ENCODE data around the gene IQCM. TPM values are rescaled to one million over a fixed set of nuclear protein-coding genes. Genes with fewer than 3 reads are reported as not detected.

The IQCM gene
- total RNA-seq, 1 experiment from 2014 or later = not detected

- peak; percentile 59 for DNase-seq (ENCODE audit: low read depth)
Observed at GRCh38 chr4:149781150-149781549, 34.5 kb downstream of the IQCM start.

GRCh38 chr4:149768477-149768876, 47.2 kb downstream of the IQCM start:
- DNase-seq (ENCODE audit: low read depth) = no peak

- DNase-seq (ENCODE audit: low read depth) = no peak
Observed at GRCh38 chr4:149766135-149766534, 49.5 kb downstream of the IQCM start.

GRCh38 chr4:149765630-149766029, 50.0 kb downstream of the IQCM start:
- peak; percentile 71 for DNase-seq (ENCODE audit: low read depth)

GRCh38 chr4:149755969-149756368, 59.7 kb downstream of the IQCM start:
- no peak for DNase-seq (ENCODE audit: low read depth)

GRCh38 chr4:149754526-149754925, 61.1 kb downstream of the IQCM start:
- DNase-seq (ENCODE audit: low read depth) = peak; percentile 41

GRCh38 chr4:149752729-149753128, 62.9 kb downstream of the IQCM start:
- no peak for DNase-seq (ENCODE audit: low read depth)

GRCh38 chr4:149751174-149751573, 64.5 kb downstream of the IQCM start:
- DNase-seq (ENCODE audit: low read depth) = no peak

GRCh38 chr4:149749784-149750183, 65.9 kb downstream of the IQCM start:
- DNase-seq (ENCODE audit: low read depth) = no peak

- no peak for DNase-seq (ENCODE audit: low read depth)
Observed at GRCh38 chr4:149747646-149748045, 68.0 kb downstream of the IQCM start.

GRCh38 chr4:149746276-149746675, 69.4 kb downstream of the IQCM start:
- no peak for DNase-seq (ENCODE audit: low read depth)

- DNase-seq (ENCODE audit: low read depth) = no peak
Observed at GRCh38 chr4:149741186-149741831, 74.3 kb downstream of the IQCM start.

GRCh38 chr4:149738156-149738555, 77.5 kb downstream of the IQCM start:
- no peak for DNase-seq (ENCODE audit: low read depth)

- DNase-seq (ENCODE audit: low read depth) = peak; percentile 5
Observed at GRCh38 chr4:149735796-149736195, 79.8 kb downstream of the IQCM start.

GRCh38 chr4:149728444-149728843, 87.2 kb downstream of the IQCM start:
- DNase-seq (ENCODE audit: low read depth) = no peak

- no peak for DNase-seq (ENCODE audit: low read depth)
Observed at GRCh38 chr4:149727663-149728062, 88.0 kb downstream of the IQCM start.

- no peak for DNase-seq (ENCODE audit: low read depth)
Observed at GRCh38 chr4:149723065-149723464, 92.6 kb downstream of the IQCM start.

- no peak for DNase-seq (ENCODE audit: low read depth)
Observed at GRCh38 chr4:149719806-149720205, 95.8 kb downstream of the IQCM start.

GRCh38 chr4:149719357-149719756, 96.3 kb downstream of the IQCM start:
- DNase-seq (ENCODE audit: low read depth) = no peak

- DNase-seq (ENCODE audit: low read depth) = no peak
Observed at GRCh38 chr4:149718500-149718899, 97.1 kb downstream of the IQCM start.

- DNase-seq (ENCODE audit: low read depth) = no peak
Observed at GRCh38 chr4:149716728-149717127, 98.9 kb downstream of the IQCM start.

GRCh38 chr4:149715822-149716585, 99.6 kb downstream of the IQCM start:
- DNase-seq (ENCODE audit: low read depth) = no peak

- DNase-seq (ENCODE audit: low read depth) = no peak
Observed at GRCh38 chr4:149713031-149713430, 102.6 kb downstream of the IQCM start.
